ENCODE measurements around the gene PKP1.

PKP1 gene

DNA sequence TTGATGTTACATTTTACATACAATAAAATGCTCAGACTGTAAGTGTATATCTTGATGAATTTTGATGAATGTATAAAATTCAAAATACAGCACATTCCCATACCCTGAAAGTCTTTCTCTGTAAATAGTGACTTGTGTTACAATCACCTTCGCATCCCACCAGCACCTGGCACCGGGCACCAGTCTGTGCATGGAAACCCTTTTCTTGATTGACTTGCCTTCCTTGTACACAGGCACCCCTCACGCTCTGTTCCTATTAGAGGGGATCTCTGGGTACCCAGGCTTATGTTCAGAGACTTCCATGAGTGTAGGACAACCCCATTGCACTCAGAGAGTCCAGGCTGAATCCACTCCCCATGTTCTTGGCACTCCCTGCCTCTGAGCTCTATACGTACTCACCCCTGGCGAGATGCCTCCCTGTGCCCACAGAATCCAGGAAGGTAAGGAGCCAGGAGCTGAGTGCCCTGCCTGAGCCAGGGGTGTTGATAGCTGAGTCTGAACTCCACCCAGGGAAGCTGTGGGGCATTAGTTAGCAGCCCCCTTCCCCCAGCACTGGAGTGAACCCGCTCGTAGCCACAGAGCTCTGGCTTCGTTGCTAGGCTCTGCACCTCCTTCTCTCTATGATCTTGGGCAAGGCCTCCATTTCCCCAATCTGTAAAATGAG is 22.5 kb upstream of the PKP1 start:
- TF ChIP-seq, protein P1, sequence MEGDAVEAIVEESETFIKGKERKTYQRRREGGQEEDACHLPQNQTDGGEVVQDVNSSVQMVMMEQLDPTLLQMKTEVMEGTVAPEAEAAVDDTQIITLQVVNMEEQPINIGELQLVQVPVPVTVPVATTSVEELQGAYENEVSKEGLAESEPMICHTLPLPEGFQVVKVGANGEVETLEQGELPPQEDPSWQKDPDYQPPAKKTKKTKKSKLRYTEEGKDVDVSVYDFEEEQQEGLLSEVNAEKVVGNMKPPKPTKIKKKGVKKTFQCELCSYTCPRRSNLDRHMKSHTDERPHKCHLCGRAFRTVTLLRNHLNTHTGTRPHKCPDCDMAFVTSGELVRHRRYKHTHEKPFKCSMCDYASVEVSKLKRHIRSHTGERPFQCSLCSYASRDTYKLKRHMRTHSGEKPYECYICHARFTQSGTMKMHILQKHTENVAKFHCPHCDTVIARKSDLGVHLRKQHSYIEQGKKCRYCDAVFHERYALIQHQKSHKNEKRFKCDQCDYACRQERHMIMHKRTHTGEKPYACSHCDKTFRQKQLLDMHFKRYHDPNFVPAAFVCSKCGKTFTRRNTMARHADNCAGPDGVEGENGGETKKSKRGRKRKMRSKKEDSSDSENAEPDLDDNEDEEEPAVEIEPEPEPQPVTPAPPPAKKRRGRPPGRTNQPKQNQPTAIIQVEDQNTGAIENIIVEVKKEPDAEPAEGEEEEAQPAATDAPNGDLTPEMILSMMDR (IDR thresholded peaks at IDR 0.05; ENCODE audit: insufficient read depth, missing control alignments) = no peak
- FAIRE-seq (no peak), DNase-seq (ENCODE audit: insufficient read length, low spot score) (no peak)

DNA sequence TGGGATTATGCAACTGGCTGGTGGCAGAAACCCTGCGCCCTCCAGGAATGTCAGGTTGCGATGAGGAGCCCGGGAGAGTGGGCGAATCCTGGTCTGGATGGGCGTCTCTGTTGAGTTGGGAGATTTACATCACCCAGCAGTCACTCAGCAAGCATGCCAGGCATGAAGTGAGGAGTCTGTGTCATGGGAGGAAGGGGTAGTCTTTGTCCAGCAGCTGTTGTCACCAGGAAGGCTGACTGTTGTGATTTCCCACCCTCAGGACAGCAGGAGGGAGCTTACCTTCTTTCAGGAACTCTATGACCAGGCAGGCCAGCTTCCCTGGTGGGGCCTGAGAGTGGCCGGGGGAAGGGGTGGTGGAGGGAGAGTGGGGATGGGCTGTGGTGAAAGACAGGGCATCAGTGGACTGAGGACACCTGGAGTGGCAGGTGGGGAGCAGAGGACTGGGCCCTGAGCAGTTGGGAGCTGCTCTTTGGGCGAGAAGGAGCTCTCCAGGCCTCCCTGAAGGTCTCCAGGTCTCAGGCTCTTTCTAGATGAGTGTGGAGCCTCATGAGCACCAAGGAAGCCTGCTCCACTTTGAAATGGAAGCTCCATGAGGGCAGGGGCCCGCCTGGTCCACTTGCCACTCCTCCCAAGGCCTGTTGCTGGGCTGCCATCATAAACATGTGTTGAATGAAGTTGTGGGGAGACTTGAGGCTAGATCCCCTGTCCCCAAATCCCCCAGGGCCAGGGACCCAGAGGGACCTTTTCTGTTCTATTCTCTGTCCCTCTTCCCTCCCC is 21.3 kb upstream of the PKP1 start:
- FAIRE-seq = no peak
- TF ChIP-seq, protein P1 (IDR thresholded peaks at IDR 0.05; ENCODE audit: insufficient read depth, missing control alignments) = no peak
- no peak for DNase-seq (ENCODE audit: insufficient read length, low spot score)

DNA sequence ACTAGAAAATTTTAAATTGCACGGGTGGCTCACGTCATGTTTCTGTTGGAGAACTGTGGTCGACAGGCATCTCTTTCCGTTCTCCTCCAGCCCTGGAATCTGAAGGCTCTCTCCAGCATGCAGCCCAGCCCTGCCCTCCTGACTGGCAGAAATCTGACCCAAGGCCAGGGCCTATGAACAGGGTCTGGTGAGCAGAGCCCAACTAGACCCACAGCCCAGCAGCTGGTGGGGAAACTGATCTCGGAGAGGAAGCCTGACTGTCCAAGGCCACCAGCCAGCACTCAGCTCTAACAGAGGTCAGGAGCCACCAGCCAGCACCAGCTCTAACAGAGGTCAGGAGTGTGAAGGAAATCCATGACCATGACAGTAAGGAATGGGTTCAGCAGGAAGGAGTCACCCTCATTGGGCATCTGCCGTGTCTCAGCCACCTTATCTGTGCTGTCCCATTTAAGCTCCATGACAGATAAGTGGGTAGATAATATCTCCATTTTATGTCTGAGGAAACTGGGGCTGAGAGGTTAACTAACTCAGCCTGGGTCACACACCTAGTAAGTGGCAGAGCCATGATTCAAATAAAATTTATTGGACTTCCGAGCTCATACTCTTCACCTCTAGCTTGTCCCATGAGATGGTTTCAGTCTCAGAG is 20.2 kb upstream of the PKP1 start:
- FAIRE-seq (peak; percentile 21), DNase-seq (ENCODE audit: insufficient read length, low spot score) (no peak)
- TF ChIP-seq, protein P1 (IDR thresholded peaks at IDR 0.05; ENCODE audit: insufficient read depth, missing control alignments) = no peak

DNA sequence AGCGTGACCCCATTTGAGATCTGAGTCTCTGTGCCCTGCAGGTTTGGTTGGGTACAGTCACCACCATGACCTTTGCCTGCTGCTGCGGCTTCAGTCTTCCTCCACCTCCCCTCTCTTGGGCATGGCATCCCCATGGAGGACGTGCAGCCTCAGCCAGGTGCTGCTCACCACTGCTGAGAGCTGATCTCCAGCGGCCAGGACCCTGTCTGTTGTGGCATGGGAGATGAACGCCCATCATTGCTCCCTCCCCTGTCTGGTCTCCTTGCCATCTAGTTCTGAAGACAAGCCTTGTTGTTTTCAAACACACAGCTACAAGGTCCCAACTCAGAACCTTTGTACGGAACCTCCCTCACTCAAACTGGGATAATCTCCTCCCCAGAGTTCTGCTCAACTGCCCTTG is 19.2 kb upstream of the PKP1 start:
- TF ChIP-seq, protein P1 (IDR thresholded peaks at IDR 0.05; ENCODE audit: insufficient read depth, missing control alignments) = no peak
- DNase-seq (ENCODE audit: insufficient read length, low spot score) (no peak), FAIRE-seq (no peak)

DNA sequence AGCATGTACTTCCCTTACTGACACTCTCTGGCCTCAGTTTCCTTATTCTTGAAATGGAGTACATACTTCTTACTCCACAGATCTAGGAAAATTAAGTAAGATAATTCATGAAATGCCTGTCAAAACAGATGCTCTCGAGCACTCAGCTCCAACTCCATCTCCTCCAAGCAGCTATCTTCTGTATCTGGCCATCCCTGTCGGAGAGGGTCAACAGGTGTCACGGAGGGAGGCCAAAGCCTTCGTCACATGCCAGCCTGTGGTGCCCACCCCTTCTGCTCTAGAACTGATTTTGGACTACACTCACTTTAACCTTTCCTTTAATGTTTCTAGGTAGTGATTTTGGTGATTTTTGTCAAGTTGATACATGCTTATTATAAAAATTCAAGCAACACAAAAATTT is 18.8 kb upstream of the PKP1 start:
- no peak for DNase-seq (ENCODE audit: insufficient read length, low spot score)
- FAIRE-seq = no peak
- TF ChIP-seq, protein P1 (IDR thresholded peaks at IDR 0.05; ENCODE audit: insufficient read depth, missing control alignments) = no peak

DNA sequence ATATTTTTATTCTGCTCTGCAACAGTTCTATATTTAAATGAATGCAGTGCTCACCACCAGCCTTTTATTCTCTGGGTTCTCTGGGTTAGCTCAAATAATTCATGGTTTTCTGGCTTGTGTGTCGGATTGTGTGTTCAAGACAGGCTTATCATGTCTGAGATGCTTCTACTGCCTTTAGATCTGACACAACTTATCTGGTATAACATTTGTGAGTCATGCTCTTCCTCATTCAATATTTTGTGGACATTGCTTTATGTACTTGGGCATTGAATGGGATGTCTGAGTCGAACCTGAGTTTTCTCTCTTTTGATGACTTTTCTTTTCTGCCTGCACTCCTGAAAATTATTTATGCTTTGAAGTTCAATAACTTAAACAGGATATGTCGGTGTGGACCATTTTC is 17.6 kb upstream of the PKP1 start:
- TF ChIP-seq, protein P1 (IDR thresholded peaks at IDR 0.05; ENCODE audit: insufficient read depth, missing control alignments) = no peak
- DNase-seq (ENCODE audit: insufficient read length, low spot score) (no peak), FAIRE-seq (peak; percentile 82)

Measured in D721Med (cell line).